Stomach (tissue), 4 donors: ENCODE results near the gene SWAP70.

Experiments used
- CTCF ChIP-seq, 7 experiments: fragments of 450-650 bp in 4 of 7; fragments of 200-600 bp in 3 of 7; sonication (generic) in 3 of 7; IDR thresholded peaks; one replicate each; pipeline ENCODE4 v1.5.1; 2016 to 2019; ENCODE audit warnings: antibody characterized with exemption in 7 of 7, control low read depth in 2 of 7, mild to moderate bottlenecking in 1 of 7
- POLR2A ChIP-seq, 4 donors: fragments of 450-650 bp; IDR thresholded peaks; one replicate each; pipeline ENCODE4 v1.6.1; 2016; ENCODE audit warnings: antibody characterized with exemption in 4 of 4, control low read depth in 2 of 4, mild to moderate bottlenecking in 1 of 4, moderate library complexity in 1 of 4

GRCh38 chr11:9691865-9692264, 28.0 kb downstream of the SWAP70 start:
- TF ChIP-seq CTCF (IDR thresholded peaks at IDR 0.05) = no peak
- TF ChIP-seq POLR2A (IDR thresholded peaks at IDR 0.05) = no peak
